GM18867 (cell line): Measurements from ENCODE around the gene PMP22.

ENCODE experiments used
- ATAC-seq: cut with Tn5 transposase; IDR thresholded peaks from one replicate; pipeline ENCODE4 v1.9.1; 2021; ENCODE audit warnings: mild to moderate bottlenecking, moderate library complexity; ENCODE audit not compliant: unreplicated experiment

PMP22 gene

DNA sequence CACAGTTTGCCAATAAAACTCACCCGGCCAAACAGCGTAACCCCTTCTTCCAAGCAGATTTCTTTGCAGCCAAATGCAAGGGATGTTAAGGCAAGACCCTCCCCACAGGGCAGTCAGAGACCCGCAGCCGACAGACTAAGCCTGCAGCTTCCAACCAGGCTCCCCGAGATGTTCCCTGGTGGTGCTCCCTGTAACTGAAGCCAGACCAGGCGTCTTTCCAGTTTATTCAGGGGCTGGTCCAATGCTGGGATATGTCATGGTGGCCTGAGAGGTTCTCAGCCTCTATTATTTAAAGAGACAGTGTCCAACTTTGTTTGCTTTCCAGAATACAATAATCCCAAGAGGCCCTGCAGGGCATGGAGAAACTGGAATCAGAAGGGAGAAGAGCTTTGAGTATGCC, at the start of gene PMP22:
PMP22 (minus strand) TSS at position 196 of the 400 bp plus-strand sequence. CDS start 4,599 bp downstream, outside the sequence.
- ATAC-seq = no peak

DNA sequence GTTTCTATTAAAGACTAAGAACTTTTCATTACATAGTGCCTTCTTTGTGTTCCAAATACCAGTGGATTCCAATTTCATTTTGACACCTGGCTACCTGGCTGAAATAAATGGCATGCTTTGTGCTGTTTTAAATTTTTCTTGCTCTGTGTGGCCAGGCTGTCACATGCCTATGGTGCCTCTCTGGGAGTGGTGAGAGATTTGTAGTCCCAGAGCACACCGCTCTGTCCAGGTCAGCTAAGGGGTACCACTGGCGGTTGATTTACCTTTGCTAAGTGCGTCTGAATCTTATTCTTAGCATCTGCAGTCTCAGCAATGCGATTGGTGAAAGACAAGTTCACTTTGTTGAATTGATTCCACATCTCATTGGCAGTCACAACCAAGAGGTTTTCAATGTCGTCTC, 46.9 kb upstream of the PMP22 start:
- no peak for ATAC-seq

DNA sequence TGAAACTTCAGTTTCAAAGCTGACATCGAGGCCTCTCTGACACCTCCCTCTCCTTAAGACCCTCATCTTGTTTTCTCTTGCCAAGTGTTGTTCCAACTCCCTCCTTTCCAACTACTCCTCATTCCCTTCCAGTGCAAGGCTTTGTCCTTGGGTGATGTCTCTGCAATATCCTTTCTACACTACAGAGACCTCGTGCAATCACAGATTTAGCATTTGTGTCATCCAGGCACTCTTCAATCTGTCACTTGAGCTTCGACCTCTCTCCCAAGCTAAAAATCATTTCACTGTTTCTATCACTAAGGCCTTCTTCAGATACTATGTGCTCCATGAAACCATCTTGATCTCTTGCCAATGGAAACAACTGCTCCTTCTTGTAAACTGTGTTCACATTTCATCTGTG, 44.7 kb upstream of the PMP22 start:
- ATAC-seq = no peak

DNA sequence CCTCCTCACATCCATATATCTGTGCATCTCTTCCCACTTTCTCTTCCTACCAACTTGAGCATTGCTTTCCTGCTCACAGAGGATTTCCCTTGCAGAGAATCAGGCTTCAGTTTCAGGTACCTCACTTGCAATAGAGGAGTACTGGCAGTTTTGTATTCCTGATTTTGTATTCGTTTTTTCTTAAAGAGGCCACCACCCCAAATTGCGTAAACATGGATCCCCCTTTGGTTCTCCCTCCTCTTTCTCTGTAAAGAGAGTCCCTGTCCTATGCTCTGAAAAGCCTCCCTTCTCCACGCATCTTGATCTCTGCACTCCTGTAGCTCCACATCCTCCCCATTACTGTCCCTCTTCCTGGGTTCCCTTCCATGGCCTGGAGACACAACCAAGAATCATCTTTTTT, 44.1 kb upstream of the PMP22 start:
- no peak for ATAC-seq

DNA sequence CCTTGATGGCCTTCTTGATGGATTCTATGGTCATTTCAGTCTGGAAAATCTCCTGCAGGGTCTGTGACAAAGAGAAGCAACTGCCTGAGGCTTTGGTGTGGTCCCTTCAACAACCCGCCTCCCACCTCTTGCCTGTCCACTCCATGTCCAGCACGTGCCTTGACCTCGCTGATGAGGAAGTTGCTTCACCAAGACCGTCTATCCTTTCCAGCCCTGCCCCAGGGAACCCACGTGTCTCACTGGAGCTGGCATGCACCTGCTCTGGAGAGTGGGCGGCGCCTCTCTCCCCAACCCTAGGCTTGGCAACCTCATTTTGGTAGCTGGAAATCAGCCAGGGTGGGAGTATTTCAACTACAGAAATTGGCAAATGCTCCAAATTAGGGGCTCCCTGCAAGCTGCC, 43.6 kb upstream of the PMP22 start:
- no peak for ATAC-seq

DNA sequence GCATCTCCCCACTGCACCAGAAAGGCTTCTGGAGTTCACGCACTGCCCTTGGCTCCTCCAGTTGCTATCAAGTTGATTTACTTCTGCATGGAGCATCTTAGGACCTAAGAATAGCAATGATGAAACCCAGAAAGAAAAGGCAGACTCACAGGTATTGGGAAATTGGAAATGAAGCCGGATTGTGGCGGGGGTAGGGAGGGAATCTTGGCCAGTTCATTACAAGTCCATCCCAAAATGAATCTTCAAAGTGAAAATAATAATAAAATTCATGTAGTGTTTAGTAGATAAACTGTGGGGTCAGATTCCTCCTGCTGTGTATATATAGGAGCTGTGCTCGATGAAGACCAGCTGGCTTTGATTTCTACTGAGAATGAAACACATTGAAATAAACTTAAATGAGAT, 42.6 kb upstream of the PMP22 start:
- no peak for ATAC-seq

DNA sequence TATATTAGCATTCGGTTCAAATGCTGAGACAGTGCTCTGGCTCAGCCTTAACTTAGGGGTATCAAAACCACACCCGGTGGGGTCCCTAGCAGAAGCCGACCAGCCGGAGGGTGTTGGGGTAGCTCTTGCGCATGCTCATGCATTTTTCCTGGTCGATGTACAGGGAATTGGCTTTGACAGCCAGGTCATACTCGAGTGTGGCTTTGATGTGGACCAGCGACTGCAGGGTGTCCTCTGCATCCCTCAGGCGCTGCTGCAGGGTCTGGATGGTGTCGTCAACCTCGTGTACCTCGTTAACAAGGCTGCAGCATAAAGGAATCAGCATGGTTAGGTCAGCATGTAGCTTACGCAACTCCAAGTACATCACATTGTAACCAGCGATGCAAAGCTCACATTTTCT, 38.7 kb upstream of the PMP22 start:
- ATAC-seq = no peak

DNA sequence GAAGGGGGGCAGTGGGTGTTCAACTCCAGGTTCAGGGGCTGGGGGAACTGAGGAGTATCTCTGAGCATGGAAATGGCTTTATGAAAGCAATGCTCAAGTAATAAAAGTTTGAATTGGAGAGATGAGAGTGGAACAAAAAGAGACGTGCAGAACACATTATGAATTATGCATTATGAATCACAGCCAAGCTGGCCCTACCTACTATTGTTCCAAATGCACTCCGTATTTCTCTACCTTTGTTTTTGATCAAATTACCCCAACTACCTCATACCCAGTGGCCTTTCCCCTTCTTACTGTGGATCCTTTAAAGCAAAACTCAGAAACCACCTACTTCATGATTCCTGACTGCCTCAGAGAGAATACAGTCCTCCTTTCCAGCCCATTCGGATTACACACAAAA, 38.1 kb upstream of the PMP22 start:
- no peak for ATAC-seq

DNA sequence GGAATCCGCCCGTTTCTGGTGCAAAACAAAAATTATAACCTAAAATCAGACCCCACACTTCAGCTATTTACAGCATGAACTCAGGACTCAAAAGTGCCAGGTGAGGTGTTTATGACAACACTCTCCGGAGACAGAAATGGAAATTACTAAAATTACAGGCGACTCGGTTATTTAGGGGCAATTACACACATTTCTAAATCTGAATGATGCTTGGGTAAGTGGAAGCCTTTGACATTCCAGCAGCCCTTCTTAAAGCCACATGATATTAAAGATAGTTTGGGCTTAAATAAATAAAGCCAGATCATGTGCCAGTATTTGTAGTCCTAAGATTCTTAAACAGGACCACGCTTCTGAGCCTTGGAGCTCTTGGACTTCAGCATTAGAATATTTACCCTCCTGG, 36.7 kb upstream of the PMP22 start:
- no peak for ATAC-seq

DNA sequence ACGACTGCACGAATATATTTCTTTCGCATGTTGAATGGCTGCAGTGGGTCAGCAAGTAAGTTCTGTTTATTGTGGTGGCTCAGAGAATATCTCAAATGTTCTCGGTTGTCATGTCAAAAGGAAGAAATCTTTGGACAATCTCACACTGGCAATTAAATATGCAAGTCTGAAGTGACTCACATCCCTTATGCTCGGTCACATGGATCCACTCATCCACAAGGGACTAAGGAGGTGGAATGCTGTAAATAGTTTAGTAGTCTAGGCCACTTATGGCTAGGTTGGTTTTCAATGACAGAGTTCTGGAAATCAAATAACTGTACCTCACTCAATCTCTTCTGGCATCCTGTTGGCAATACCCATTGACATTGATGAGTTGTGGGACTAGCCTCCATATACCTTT, 33.0 kb upstream of the PMP22 start:
- no peak for ATAC-seq

DNA sequence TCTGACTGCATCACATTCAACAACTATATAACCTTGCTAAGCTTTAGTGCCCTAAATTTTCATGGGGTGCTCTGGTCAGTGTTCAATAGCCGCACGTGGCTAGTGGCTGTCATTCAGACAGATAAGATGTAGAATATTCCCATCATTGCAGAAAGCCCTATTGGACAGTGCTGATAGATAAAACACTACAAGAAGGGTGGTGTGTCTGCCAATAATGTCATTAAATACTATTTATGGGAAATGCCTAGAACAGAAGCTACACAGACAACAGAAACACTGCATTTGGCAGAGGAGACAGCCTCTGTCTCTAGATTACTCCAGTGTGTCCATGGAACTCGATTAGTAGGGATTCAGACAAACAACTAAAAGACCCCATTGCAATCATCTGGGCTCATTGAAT, 28.4 kb upstream of the PMP22 start:
- ATAC-seq = no peak

DNA sequence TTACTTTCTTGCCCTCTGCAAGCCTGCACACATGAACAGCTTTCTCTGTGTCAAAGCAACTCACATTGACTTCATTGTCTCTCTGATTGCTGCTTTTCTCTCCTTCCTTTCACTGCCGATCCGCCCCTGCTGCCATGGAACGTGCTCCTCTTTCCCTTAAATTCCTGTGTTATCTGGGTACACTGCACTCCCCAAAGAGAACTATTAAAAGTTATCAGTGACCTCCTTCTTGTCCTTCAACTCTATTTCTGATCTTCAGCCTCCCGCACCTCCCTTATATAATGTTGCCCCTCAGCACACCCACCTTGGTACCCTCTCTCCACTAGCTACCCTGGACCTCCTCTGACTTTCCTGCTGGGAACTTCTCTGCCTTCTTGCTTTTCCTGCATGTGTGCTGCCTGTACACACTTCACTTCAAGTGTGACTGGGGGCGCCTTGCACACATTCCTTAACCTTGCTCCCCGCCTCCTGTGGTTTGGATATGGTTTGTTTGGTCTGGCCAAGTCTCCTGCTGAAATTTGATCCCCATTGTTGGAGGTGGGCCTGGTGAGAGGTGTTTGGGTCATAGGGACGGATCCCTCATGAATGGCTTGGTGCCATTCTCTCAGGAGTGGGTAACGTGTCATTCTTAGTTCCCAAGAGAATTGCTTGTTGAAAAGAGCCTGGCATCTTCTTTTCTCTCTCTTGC, 26.7 kb upstream of the PMP22 start:
- no peak for ATAC-seq

DNA sequence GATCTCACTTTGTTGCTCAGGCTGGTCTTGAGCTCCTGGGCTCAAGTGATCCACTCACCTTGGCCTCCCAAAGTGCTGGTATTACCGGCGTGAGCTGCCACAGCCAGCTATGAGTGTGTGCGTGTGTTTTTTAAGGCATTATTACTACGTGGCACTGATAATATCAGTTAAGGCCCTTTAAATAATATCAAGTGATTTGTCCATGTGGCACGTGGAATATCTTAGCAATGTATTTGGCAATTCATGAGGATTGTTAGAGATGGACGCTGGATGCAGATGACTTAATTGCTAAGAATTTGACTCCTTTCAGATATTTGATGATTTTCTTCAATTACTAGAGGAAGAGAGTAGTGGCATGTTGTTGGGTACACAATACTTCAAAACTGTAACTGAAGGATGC, 25.5 kb upstream of the PMP22 start:
- ATAC-seq = no peak

DNA sequence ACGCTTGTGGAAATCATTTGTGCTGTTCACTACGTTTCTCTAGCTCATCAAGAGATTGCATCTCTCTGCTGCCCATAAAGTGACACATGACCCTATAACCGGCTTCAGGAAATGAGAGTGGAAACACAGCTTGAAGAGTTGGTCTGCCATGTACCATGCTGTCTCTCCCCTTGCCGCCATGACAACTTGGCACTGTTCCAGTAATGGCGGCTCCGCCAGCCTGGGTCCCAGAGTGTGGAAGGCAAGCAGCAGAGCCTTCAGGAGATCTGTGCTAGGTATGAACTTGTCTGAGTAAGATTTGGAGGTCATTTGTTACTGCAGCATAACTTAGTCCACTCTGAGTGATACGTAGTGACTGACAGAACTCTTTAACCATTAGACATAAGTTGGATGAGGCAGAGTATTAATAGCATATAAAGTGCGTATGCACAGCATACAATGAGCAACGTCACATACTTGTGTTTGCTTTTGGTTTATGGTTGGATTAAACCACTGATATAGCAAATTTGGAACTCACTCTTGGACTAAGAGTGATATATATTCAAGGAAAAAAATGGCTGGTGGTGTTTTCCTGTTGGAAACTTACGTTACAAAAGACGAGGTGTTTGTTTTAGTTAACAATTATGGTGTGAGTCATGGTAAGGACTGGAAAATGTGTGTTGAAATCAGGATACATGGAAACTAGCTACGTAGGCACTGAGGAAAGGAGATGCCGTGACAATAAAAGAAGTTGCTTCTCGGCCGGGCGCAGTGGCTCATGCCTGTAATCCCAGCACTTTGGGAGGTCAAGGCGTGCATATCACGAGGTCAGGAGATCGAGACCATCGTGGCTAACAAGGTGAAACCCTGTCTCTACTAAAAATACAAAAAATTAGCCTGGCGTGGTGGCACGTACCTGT, 24.4 kb upstream of the PMP22 start:
- no peak for ATAC-seq

DNA sequence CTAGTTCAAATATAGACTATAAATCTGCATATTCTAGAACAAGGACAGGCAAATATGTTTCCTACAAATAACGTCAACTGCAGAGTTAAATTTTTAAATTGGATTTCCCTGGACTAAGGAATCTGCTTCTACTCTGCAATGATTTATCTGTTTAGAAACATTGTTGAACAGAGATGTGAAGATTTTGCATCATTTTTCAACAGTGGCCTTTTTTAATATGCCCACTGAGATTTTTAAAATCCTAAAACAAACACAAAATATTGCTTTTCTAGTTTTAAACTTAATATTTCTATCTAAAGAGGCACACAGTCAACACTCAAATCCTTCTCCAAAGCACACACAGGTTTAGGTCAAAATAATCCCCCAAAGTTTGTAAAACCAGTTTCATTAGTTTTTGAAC, 23.7 kb upstream of the PMP22 start:
- no peak for ATAC-seq

DNA sequence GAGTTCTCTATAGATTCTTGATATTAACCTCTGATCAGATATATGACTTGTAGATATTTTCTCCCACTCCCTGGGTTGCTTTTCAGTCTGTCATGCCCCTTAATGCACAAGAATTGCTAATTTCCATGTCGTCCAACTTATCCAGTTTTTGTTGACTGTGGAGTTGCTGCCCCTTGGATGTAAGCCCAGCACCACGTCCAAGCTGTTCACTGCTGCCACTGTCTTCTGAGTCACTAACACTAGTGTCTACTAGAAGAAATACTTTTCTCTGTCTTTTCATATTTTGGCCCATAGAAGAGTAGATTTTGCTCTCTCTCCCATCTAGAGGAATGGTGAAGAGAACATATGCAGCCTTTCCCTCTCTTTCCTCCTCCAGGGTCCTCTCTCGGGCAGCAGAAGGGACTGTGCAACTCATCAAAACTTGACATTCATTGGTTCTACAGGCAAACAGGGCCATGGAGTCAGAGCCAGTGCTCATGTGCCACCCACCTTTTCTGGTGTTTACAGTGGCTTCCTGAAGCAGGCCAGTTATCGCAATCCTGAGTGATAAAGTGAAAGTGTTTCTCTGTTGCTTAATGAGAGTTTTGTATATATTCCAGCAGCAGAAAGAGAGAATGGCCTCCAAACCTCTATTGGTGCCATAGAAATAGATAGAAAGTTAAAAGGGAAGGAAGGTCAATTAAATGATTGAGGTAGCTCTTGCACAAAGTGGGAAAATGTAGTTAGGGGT, 22.6 kb upstream of the PMP22 start:
- ATAC-seq = no peak

DNA sequence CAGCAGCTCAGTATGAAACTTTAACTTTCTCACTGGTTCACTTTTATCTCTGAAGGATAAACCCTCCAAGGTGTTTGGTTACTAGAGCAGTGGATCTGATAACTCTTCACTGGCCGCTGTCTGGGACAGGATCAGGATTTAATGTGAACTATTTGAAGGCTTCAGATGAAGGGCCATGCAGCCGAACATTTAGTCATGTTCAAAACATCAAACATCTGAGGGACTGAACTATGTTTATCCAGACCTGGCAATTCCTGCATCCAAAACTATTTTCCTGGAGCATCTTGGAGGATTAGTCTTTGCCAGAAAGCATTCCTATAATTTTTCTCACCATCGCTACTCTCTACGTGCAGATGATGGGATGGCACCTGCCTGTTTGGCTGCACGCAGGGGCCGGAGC, 20.3 kb upstream of the PMP22 start:
- no peak for ATAC-seq

DNA sequence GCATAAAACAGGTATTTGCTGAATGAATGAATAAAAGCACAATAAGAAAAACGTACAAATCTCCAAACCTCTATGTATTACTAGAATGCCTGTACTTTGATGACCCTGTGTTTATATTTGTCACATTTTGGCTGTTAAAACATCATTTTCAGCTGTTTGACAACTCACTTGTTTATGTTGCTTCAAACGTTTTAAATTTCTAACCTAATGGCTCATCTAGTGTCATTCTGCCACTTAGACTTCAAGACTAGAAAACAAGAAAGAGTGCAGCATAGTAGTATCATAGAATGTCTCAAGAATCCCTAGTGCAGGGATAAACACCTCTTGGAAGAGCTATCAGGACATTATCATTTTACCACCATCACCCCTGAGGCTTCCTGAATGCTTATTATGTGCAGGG, 19.4 kb upstream of the PMP22 start:
- no peak for ATAC-seq

DNA sequence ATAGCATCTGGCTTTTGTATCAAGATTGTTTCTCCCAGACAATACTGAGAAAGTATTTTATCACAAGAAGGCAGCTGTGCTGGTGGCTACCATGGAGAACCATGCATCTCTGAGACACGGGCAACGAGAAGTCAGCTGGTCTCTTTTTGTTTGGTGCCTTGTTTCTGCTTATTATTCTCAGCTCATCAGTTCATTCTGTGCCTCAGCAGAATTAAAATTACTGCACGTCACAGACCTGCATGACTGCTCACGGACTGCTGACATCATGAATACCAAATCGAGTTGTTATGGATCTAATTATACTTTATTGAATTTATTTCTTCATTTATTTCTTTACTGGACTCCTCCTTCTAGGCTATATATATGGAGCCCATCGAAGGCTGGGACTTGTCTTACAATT, 19.0 kb upstream of the PMP22 start:
- no peak for ATAC-seq

DNA sequence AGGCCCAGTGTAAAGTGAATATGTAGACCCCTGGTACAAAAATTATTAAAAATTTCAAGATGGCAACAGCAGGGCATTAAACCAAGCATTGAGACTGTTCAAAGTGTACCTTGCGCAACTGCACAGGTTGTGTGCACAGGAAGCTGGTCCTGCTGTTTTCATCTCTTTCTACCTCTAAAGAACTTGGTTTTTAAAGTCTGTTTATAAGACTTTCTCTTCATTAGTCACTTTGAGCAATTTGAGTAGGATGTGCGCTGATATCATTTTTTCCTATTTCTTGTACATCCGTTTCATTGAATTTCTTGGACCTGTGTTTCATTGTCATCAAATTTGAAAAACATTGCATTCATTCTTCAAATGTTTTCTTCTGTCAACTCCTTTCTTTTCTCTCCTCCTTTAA, 16.8 kb upstream of the PMP22 start:
- ATAC-seq = no peak

DNA sequence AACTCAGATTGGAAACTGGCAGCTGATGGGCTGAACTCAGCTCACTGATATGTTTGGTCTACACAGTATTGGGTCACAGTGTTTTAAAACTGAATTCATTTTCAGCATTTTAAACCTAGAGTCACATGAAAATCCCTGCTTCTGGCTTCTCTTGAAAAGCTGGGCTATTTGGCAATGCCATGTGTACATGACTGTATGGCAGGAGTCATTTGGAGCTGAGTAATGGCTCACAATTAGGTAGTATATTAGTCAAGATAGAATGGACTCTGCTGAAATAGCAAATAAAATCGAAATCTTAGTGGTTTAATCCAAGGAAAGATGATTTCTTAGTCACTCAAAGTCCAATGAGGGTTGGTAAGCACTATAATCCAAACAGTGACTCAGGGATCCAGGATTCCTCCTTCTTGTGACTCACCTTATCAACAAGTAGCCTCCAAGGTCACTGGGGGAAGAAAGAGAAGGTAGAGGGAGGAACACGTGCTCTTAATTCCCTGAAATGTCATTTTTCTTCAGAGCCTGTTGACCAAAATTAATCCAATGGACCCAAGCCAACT, 13.9 kb upstream of the PMP22 start:
- ATAC-seq = no peak
